ENCODE results near the gene ST8SIA2. TPM values are rescaled to one million over a fixed set of nuclear protein-coding genes. Genes with fewer than 3 reads are reported as not detected.

Gene ST8SIA2
- total and polyA plus RNA-seq, 2 donors: 0.48 to 2.1 TPM

DNA sequence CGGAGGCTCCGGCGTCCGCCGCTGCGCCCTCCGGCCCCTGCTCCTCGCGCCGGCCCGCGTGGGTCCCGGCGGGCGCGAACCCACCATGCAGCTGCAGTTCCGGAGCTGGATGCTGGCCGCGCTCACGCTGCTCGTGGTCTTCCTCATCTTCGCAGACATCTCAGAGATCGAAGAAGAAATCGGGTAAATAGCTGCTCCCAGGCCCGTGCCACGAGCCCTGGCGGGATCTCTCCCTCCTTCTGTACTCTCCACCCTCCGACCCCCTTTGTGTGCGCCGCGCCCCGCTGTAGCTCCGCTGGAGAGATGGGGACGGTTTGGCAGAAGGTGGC, 263 bp downstream of the ST8SIA2 start:
- H3K27me3 ChIP-seq (ENCODE audit: control insufficient read depth in 2 of 2, insufficient read depth in 1 of 2, low read length in 1 of 2): peaks cover 49 to 67% of the 10 kb centered on the region in 2 donors
- peak overlapping the region; percentile 37 to 39 for H3K4me3 ChIP-seq (ENCODE audit: low read length in 2 of 2)
- DNase-seq (ENCODE audit: low read depth in 6 of 9, low spot score in 9 of 9): peak in 1 of 9 donors; percentile 35

GRCh38 chr15:92394309-92395097, 822 bp downstream of the ST8SIA2 start:
- WGBS: under 1% methylated on average over 78 of the region's 78 CpGs
- Histone ChIP-seq H3K27ac (ENCODE audit: low read depth in 1 of 2, low read length in 1 of 2) (no peak overlapping the region), H3K4me3 (ENCODE audit: low read length in 2 of 2) (peak overlapping the region; percentile 37 to 39), H3K4me1 (ENCODE audit: control insufficient read depth in 2 of 2, insufficient read depth in 2 of 2, low read length in 2 of 2) (peaks cover 5 to 22% of the 10 kb centered on the region in 2 donors), H3K36me3 (ENCODE audit: control insufficient read depth in 2 of 2, insufficient read depth in 2 of 2, low read length in 1 of 2) (no peaks in the 10 kb centered on the region), H3K9me3 (ENCODE audit: control insufficient read depth in 2 of 2, insufficient read depth in 1 of 2, low read length in 1 of 2) (no peaks in the 10 kb centered on the region), H3K27me3 (ENCODE audit: control insufficient read depth in 2 of 2, insufficient read depth in 1 of 2, low read length in 1 of 2) (peaks cover 49 to 63% of the 10 kb centered on the region in 2 donors)
- peak in 2 of 9 donors; percentile 10 to 28 for DNase-seq (ENCODE audit: low read depth in 6 of 9, low spot score in 9 of 9)

More for the DNA sequence above, 263 bp downstream of the ST8SIA2 start:
- H3K27ac ChIP-seq (ENCODE audit: low read depth in 1 of 2, low read length in 1 of 2): no peak overlapping the region
- whole genome bisulfite sequencing: under 1% methylated on average over 34 of the region's 34 CpGs
- H3K36me3 ChIP-seq (ENCODE audit: control insufficient read depth in 2 of 2, insufficient read depth in 2 of 2, low read length in 1 of 2): no peaks in the 10 kb centered on the region
- H3K4me1 ChIP-seq (ENCODE audit: control insufficient read depth in 2 of 2, insufficient read depth in 2 of 2, low read length in 2 of 2): peaks cover 5 to 22% of the 10 kb centered on the region in 2 donors
- no peaks in the 10 kb centered on the region for H3K9me3 ChIP-seq (ENCODE audit: control insufficient read depth in 2 of 2, insufficient read depth in 1 of 2, low read length in 1 of 2)

- Histone ChIP-seq H3K4me3 (ENCODE audit: low read length in 2 of 2) (peak overlapping the region; percentile 37 to 39), H3K36me3 (ENCODE audit: control insufficient read depth in 2 of 2, insufficient read depth in 2 of 2, low read length in 1 of 2) (no peaks in the 10 kb centered on the region), H3K27ac (ENCODE audit: low read depth in 1 of 2, low read length in 1 of 2) (no peak overlapping the region), H3K4me1 (ENCODE audit: control insufficient read depth in 2 of 2, insufficient read depth in 2 of 2, low read length in 2 of 2) (peaks cover 5 to 22% of the 10 kb centered on the region in 2 donors), H3K27me3 (ENCODE audit: control insufficient read depth in 2 of 2, insufficient read depth in 1 of 2, low read length in 1 of 2) (peaks cover 49 to 62% of the 10 kb centered on the region in 2 donors), H3K9me3 (ENCODE audit: control insufficient read depth in 2 of 2, insufficient read depth in 1 of 2, low read length in 1 of 2) (no peaks in the 10 kb centered on the region)
- no peak for DNase-seq (ENCODE audit: low read depth in 6 of 9, low spot score in 9 of 9)
- WGBS: 18% methylated on average over 22 of the region's 22 CpGs
Observed at GRCh38 chr15:92395098-92395635, 1.5 kb downstream of the ST8SIA2 start.

GRCh38 chr15:92399271-92399950, 5.7 kb downstream of the ST8SIA2 start:
- 92% methylated on average over 8 of the region's 8 CpGs for WGBS
- Histone ChIP-seq H3K27ac (ENCODE audit: low read depth in 1 of 2, low read length in 1 of 2) (no peak overlapping the region), H3K36me3 (ENCODE audit: control insufficient read depth in 2 of 2, insufficient read depth in 2 of 2, low read length in 1 of 2) (no peaks in the 10 kb centered on the region), H3K9me3 (ENCODE audit: control insufficient read depth in 2 of 2, insufficient read depth in 1 of 2, low read length in 1 of 2) (no peaks in the 10 kb centered on the region), H3K4me3 (ENCODE audit: low read length in 2 of 2) (no peak overlapping the region), H3K4me1 (ENCODE audit: control insufficient read depth in 2 of 2, insufficient read depth in 2 of 2, low read length in 2 of 2) (peaks cover 0 to 10% of the 10 kb centered on the region in 2 donors), H3K27me3 (ENCODE audit: control insufficient read depth in 2 of 2, insufficient read depth in 1 of 2, low read length in 1 of 2) (peaks cover 18 to 23% of the 10 kb centered on the region in 2 donors)
- DNase-seq (ENCODE audit: low read depth in 6 of 9, low spot score in 9 of 9): no peak

- Histone ChIP-seq H3K9me3 (ENCODE audit: control insufficient read depth in 2 of 2, insufficient read depth in 1 of 2, low read length in 1 of 2) (no peaks in the 10 kb centered on the region), H3K27me3 (ENCODE audit: control insufficient read depth in 2 of 2, insufficient read depth in 1 of 2, low read length in 1 of 2) (peaks cover 6 to 11% of the 10 kb centered on the region in 2 donors), H3K4me1 (ENCODE audit: control insufficient read depth in 2 of 2, insufficient read depth in 2 of 2, low read length in 2 of 2) (no peaks in the 10 kb centered on the region), H3K36me3 (ENCODE audit: control insufficient read depth in 2 of 2, insufficient read depth in 2 of 2, low read length in 1 of 2) (no peaks in the 10 kb centered on the region), H3K4me3 (ENCODE audit: low read length in 2 of 2) (no peak overlapping the region), H3K27ac (ENCODE audit: low read depth in 1 of 2, low read length in 1 of 2) (no peak overlapping the region)
- 89% methylated on average over 8 of the region's 8 CpGs for WGBS
- no peak for DNase-seq (ENCODE audit: low read depth in 6 of 9, low spot score in 9 of 9)
Observed at GRCh38 chr15:92400573-92400972, 6.9 kb downstream of the ST8SIA2 start.

GRCh38 chr15:92400980-92401787, 7.5 kb downstream of the ST8SIA2 start:
- WGBS: 81% methylated on average over 26 of the region's 26 CpGs
- no peak overlapping the region for H3K27ac ChIP-seq (ENCODE audit: low read depth in 1 of 2, low read length in 1 of 2)
- no peak overlapping the region for H3K4me3 ChIP-seq (ENCODE audit: low read length in 2 of 2)
- no peak for DNase-seq (ENCODE audit: low read depth in 6 of 9, low spot score in 9 of 9)
- H3K4me1 ChIP-seq (ENCODE audit: control insufficient read depth in 2 of 2, insufficient read depth in 2 of 2, low read length in 2 of 2): no peaks in the 10 kb centered on the region
- peaks cover under 1 to 5% of the 10 kb centered on the region in 2 donors for H3K27me3 ChIP-seq (ENCODE audit: control insufficient read depth in 2 of 2, insufficient read depth in 1 of 2, low read length in 1 of 2)
- no peaks in the 10 kb centered on the region for H3K9me3 ChIP-seq (ENCODE audit: control insufficient read depth in 2 of 2, insufficient read depth in 1 of 2, low read length in 1 of 2)
- no peaks in the 10 kb centered on the region for H3K36me3 ChIP-seq (ENCODE audit: control insufficient read depth in 2 of 2, insufficient read depth in 2 of 2, low read length in 1 of 2)

- no peak for DNase-seq (ENCODE audit: low read depth in 6 of 9, low spot score in 9 of 9)
- H3K27me3 ChIP-seq (ENCODE audit: control insufficient read depth in 2 of 2, insufficient read depth in 1 of 2, low read length in 1 of 2): no peaks in the 10 kb centered on the region
Observed at GRCh38 chr15:92402751-92403150, 9.1 kb downstream of the ST8SIA2 start.

DNA sequence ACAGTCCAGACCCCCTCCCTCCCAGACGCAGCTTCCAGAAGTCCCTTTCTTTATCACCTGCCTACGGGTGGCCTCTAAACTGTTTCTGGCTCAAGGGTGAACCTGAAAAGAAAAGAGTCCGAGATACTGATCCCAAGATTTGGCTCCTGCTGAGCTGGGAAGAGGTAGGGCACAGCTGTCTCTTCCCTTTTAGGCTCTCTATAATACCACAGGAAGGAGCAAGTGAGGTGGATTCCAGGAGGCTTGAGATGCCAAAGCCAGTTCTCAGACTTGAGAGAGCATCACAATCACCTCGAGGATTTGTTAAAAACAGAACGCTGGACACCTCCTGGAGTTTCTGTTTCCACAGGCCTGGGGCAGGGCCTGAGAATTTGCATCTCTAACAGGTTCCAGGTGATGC, 12.3 kb downstream of the ST8SIA2 start:
- H3K27ac ChIP-seq (ENCODE audit: low read depth in 1 of 2, low read length in 1 of 2): no peak overlapping the region
- WGBS: 93% methylated on average over 5 of the region's 5 CpGs
- H3K9me3 ChIP-seq (ENCODE audit: control insufficient read depth in 2 of 2, insufficient read depth in 1 of 2, low read length in 1 of 2): no peaks in the 10 kb centered on the region
- no peaks in the 10 kb centered on the region for H3K36me3 ChIP-seq (ENCODE audit: control insufficient read depth in 2 of 2, insufficient read depth in 2 of 2, low read length in 1 of 2)
- no peak overlapping the region for H3K4me3 ChIP-seq (ENCODE audit: low read length in 2 of 2)
- no peaks in the 10 kb centered on the region for H3K27me3 ChIP-seq (ENCODE audit: control insufficient read depth in 2 of 2, insufficient read depth in 1 of 2, low read length in 1 of 2)
- no peak for DNase-seq (ENCODE audit: low read depth in 6 of 9, low spot score in 9 of 9)
- H3K4me1 ChIP-seq (ENCODE audit: control insufficient read depth in 2 of 2, insufficient read depth in 2 of 2, low read length in 2 of 2): no peaks in the 10 kb centered on the region

More at GRCh38 chr15:92402751-92403150, 9.1 kb downstream of the ST8SIA2 start:
- no peak overlapping the region for H3K4me3 ChIP-seq (ENCODE audit: low read length in 2 of 2)
- no peaks in the 10 kb centered on the region for H3K36me3 ChIP-seq (ENCODE audit: control insufficient read depth in 2 of 2, insufficient read depth in 2 of 2, low read length in 1 of 2)
- H3K27ac ChIP-seq (ENCODE audit: low read depth in 1 of 2, low read length in 1 of 2): no peak overlapping the region
- WGBS: 90% methylated on average over 5 of the region's 5 CpGs
- no peaks in the 10 kb centered on the region for H3K9me3 ChIP-seq (ENCODE audit: control insufficient read depth in 2 of 2, insufficient read depth in 1 of 2, low read length in 1 of 2)
- H3K4me1 ChIP-seq (ENCODE audit: control insufficient read depth in 2 of 2, insufficient read depth in 2 of 2, low read length in 2 of 2): no peaks in the 10 kb centered on the region
